Choroid plexus epithelial cell (primary cell): ENCODE measurements around the gene WDR81.
"Not testable (repeated sequence)": the region's sequence is repeated elsewhere in the genome, so short reads cannot be mapped to it uniquely, and the experiment has no call there.

Source experiments
- DNase-seq: peaks from one replicate; pipeline ENCODE4 v3.0.0-alpha.2; 2010; ENCODE audit warnings: low read depth
- H3K4me3 ChIP-seq: 2 replicates; pipeline ENCODE4 v1.5.1; 2011; ENCODE audit warnings: low read depth, mild to moderate bottlenecking, control low read depth, low read length, moderate library complexity
- CTCF ChIP-seq: conservative IDR thresholded peaks from 2 replicates; pipeline ENCODE4 v1.5.1; 2011; ENCODE audit warnings: low read depth, mild to moderate bottlenecking, control low read depth, inconsistent platforms, low read length, moderate library complexity

The WDR81 gene

GRCh38 chr17:1759529-1759928 is 35.0 kb downstream of the WDR81 start:
- no peak for DNase-seq
- no peak overlapping the region for H3K4me3 ChIP-seq
- no peak for TF ChIP-seq CTCF

GRCh38 chr17:1762233-1762900 is 37.9 kb downstream of the WDR81 start:
- peak overlapping the region; percentile 72 for H3K4me3 ChIP-seq
- DNase-seq: peak; percentile 53
- TF ChIP-seq CTCF: no peak

GRCh38 chr17:1762901-1763898 is 38.7 kb downstream of the WDR81 start:
- no peak for TF ChIP-seq CTCF

GRCh38 chr17:1764284-1764683 is 39.8 kb downstream of the WDR81 start:
- no peak overlapping the region for H3K4me3 ChIP-seq
- TF ChIP-seq CTCF: no peak
- DNase-seq: peak; percentile 96

More at GRCh38 chr17:1762901-1763898, 38.7 kb downstream of the WDR81 start:
- DNase-seq: peak; percentile 74
- peak overlapping the region; percentile 72 for H3K4me3 ChIP-seq

GRCh38 chr17:1764705-1765104 is 40.2 kb downstream of the WDR81 start:
- not testable (repeated sequence) for DNase-seq, H3K4me3 ChIP-seq

GRCh38 chr17:1765576-1765975 is 41.1 kb downstream of the WDR81 start:
- no peak overlapping the region for H3K4me3 ChIP-seq
- no peak for TF ChIP-seq CTCF
- no peak for DNase-seq

- no peak for DNase-seq
- H3K4me3 ChIP-seq: no peak overlapping the region
- no peak for TF ChIP-seq CTCF
Observed at GRCh38 chr17:1766382-1767135, 42.1 kb downstream of the WDR81 start.
